CD14-positive monocyte (primary cell): ENCODE measurements around the gene PHETA2. TPM values are rescaled to one million over a fixed set of nuclear protein-coding genes. Genes with fewer than 3 reads are reported as not detected.
"Not testable (repeated sequence)": the region's sequence is repeated elsewhere in the genome, so short reads cannot be mapped to it uniquely, and the experiment has no call there.

Experiments
- DNase-seq, 3 donors: peaks; one replicate each; pipeline ENCODE4 v3.0.0-alpha.2; 2011 to 2022
- H2AFZ ChIP-seq: 2 replicates; pipeline ENCODE4 v1.6.0; 2012; ENCODE audit warnings: mild to moderate bottlenecking, low read depth, low read length, inconsistent platforms; ENCODE audit not compliant: insufficient read depth, poor library complexity, severe bottlenecking
- H3K27ac ChIP-seq, 2 donors: 1 replicate in 1 of 2; 2 replicates in 1 of 2; pipeline ENCODE4 v1.5.1; 2012 to 2013; ENCODE audit warnings: low read length in 2 of 2, control low read depth in 1 of 2, inconsistent platforms in 1 of 2, low read depth in 1 of 2, mild to moderate bottlenecking in 1 of 2
- H3K27me3 ChIP-seq, 2 donors: one replicate each; pipeline versions ENCODE4 v1.6.0 to v1.6.1; 2011 to 2013; ENCODE audit warnings: low read length in 2 of 2; ENCODE audit not compliant: control insufficient read depth in 2 of 2, insufficient read depth in 2 of 2
- H3K36me3 ChIP-seq, 2 donors: replicated peaks in 1 of 2; 1 replicate in 1 of 2; 2 replicates in 1 of 2; pipeline versions ENCODE4 v1.5.1 to v1.6.1; 2012 to 2013; ENCODE audit warnings: low read length in 2 of 2, control low read depth in 1 of 2, inconsistent platforms in 1 of 2, mild to moderate bottlenecking in 1 of 2; ENCODE audit not compliant: insufficient read depth in 2 of 2, control insufficient read depth in 1 of 2
- H3K4me1 ChIP-seq, 2 donors: 1 replicate in 1 of 2; 2 replicates in 1 of 2; pipeline versions ENCODE4 v1.5.1 to v1.6.1; 2012 to 2013; ENCODE audit warnings: low read length in 2 of 2, control low read depth in 1 of 2, inconsistent platforms in 1 of 2, mild to moderate bottlenecking in 1 of 2, moderate library complexity in 1 of 2; ENCODE audit not compliant: insufficient read depth in 2 of 2, control insufficient read depth in 1 of 2
- H3K4me2 ChIP-seq: replicated peaks from 2 replicates; pipeline ENCODE3; 2012; ENCODE audit warnings: low read length, moderate library complexity, mild to moderate bottlenecking; ENCODE audit not compliant: poor library complexity, severe bottlenecking; ENCODE audit errors: extremely low read depth
- H3K4me3 ChIP-seq, 3 experiments: fragments of 200-600 bp in 1 of 3; sonication (generic) in 1 of 3; replicated peaks in 1 of 3; 1 replicate in 2 of 3; 2 replicates in 1 of 3; pipeline ENCODE4 v1.5.1; 2011 to 2013; ENCODE audit warnings: low read length in 3 of 3, mild to moderate bottlenecking in 3 of 3, control low read depth in 2 of 3, low read depth in 2 of 3, inconsistent platforms in 1 of 3, moderate library complexity in 1 of 3
- H3K79me2 ChIP-seq: 2 replicates; pipeline ENCODE4 v1.6.0; 2012; ENCODE audit warnings: mild to moderate bottlenecking, control low read depth, inconsistent platforms, low read length, moderate library complexity; ENCODE audit not compliant: insufficient read depth
- H3K9ac ChIP-seq: 2 replicates; pipeline ENCODE4 v1.6.0; 2017; ENCODE audit warnings: low read length, mild to moderate bottlenecking; ENCODE audit not compliant: insufficient read depth, poor library complexity, severe bottlenecking
- H3K9me3 ChIP-seq, 2 donors: replicated peaks in 1 of 2; 1 replicate in 1 of 2; 2 replicates in 1 of 2; pipeline versions ENCODE4 v1.5.1 to v1.6.1; 2012 to 2013; ENCODE audit warnings: low read length in 2 of 2, control low read depth in 1 of 2; ENCODE audit not compliant: control insufficient read depth in 1 of 2, insufficient read depth in 1 of 2
- H4K20me1 ChIP-seq: 2 replicates; pipeline ENCODE4 v1.6.0; 2012; ENCODE audit warnings: mild to moderate bottlenecking, low read length, control low read depth, moderate library complexity; ENCODE audit not compliant: insufficient read depth
- H3K27ac Mint-ChIP-seq, 7 donors: one replicate each; pipeline ENCODE4 v1.8.0; 2020; ENCODE audit warnings: mild to moderate bottlenecking in 7 of 7, mixed read lengths in 7 of 7, moderate library complexity in 6 of 7, inconsistent platforms in 2 of 7
- H3K27me3 Mint-ChIP-seq, 3 donors: one replicate each; pipeline ENCODE4 v1.8.0; 2021 to 2022; ENCODE audit warnings: low read depth in 3 of 3, mild to moderate bottlenecking in 3 of 3, mixed read lengths in 3 of 3, moderate library complexity in 3 of 3, inconsistent platforms in 1 of 3
- H3K36me3 Mint-ChIP-seq, 2 donors: one replicate each; pipeline ENCODE4 v1.8.0; 2020; ENCODE audit warnings: mixed read lengths in 2 of 2, inconsistent platforms in 1 of 2, mild to moderate bottlenecking in 1 of 2
- H3K4me1 Mint-ChIP-seq: one replicate; pipeline ENCODE4 v1.8.0; 2020; ENCODE audit warnings: mild to moderate bottlenecking, mixed read lengths
- H3K4me3 Mint-ChIP-seq, 2 donors: one replicate each; pipeline ENCODE4 v1.8.0; 2020; ENCODE audit warnings: mild to moderate bottlenecking in 2 of 2, mixed read lengths in 2 of 2, moderate library complexity in 1 of 2
- H3K9me3 Mint-ChIP-seq, 7 donors: one replicate each; pipeline ENCODE4 v1.8.0; 2020 to 2022; ENCODE audit warnings: mixed read lengths in 7 of 7, mild to moderate bottlenecking in 6 of 7, moderate library complexity in 6 of 7, inconsistent platforms in 2 of 7
- CTCF ChIP-seq: fragments of 200-600 bp; IDR thresholded peaks from one replicate; pipeline ENCODE4 v1.8.0; 2022; ENCODE audit warnings: antibody characterized with exemption, mild to moderate bottlenecking
- WGBS: methylation state at CpG from one replicate; pipeline ENCODE4 v1.1.5; 2013; ENCODE audit warnings: missing lambda C conversion rate; ENCODE audit not compliant: insufficient coverage; 5-methylcytosine and 5-hydroxymethylcytosine counted together
- intact Hi-C, 2 donors: fragments of 100-400 bp; cut with micrococcal nuclease; formaldehyde crosslinking; loops; one replicate each; pipeline versions ENCODE4 v1.15.0 to v1.15.1; 2023
- polyA plus RNA-seq, 3 donors: library from polyadenylated mRNA; depleted of rRNA in 1 of 3; unstranded in 2 of 3; stranded (reverse) in 1 of 3; fragments of 300-500 nt in 2 of 3; fragments of >200 nt in 1 of 3; fragmentation: Illumina TruSeq in 2 of 3; gene quantifications; 1 replicate in 2 of 3; 2 replicates in 1 of 3; pipeline ENCODE4 v1.2.3, GENCODE V29; 2012 to 2021

Gene PHETA2
- polyA plus RNA-seq, 3 donors, result 2.4 to 3.6 (median 3.3) TPM

GRCh38 chr22:42116848-42117424 lies 42.9 kb downstream of the PHETA2 start:
- H3K36me3 Mint-ChIP-seq, result peaks cover 3% of the 10 kb centered on the region in 2 donors
- H3K9ac ChIP-seq, result no peak overlapping the region
- intact Hi-C loops, result no loop called here
- DNase-seq, result no peak
- peaks cover 15% of the 10 kb centered on the region for H3K4me1 Mint-ChIP-seq
- peaks cover 18 to 31% (median 26%) of the 10 kb centered on the region in 7 donors for H3K9me3 Mint-ChIP-seq
- H3K27ac Mint-ChIP-seq, result no peak overlapping the region
- peaks cover 4 to 6% (median 6%) of the 10 kb centered on the region in 3 donors for H3K27me3 Mint-ChIP-seq
- no peak for TF ChIP-seq CTCF
- H3K4me3 ChIP-seq, result no peak overlapping the region
- no peak overlapping the region for H2AFZ ChIP-seq
- H3K27ac ChIP-seq, result no peak overlapping the region
- H3K9me3 ChIP-seq, result peaks cover 21 to 26% of the 10 kb centered on the region in 2 donors
- no peak overlapping the region for H3K4me3 Mint-ChIP-seq
- peaks cover 0 to 4% of the 10 kb centered on the region in 2 donors for H3K27me3 ChIP-seq
- WGBS, result 100% methylated on average over 3 of the region's 4 CpGs
- H3K79me2 ChIP-seq, result no peaks in the 10 kb centered on the region
- H3K36me3 ChIP-seq, result no peaks in the 10 kb centered on the region
- H4K20me1 ChIP-seq, result no peaks in the 10 kb centered on the region
- H3K4me1 ChIP-seq, result peaks cover 12% of the 10 kb centered on the region in 2 donors
- H3K4me2 ChIP-seq, result no peak overlapping the region

GRCh38 chr22:42120231-42121021 lies 46.4 kb downstream of the PHETA2 start:
- H4K20me1 ChIP-seq, H3K36me3 Mint-ChIP-seq, H2AFZ ChIP-seq, H3K79me2 ChIP-seq, H3K27me3 ChIP-seq, H3K4me3 ChIP-seq, H3K27me3 Mint-ChIP-seq, DNase-seq, H3K27ac ChIP-seq, H3K36me3 ChIP-seq, intact Hi-C loops: not testable (repeated sequence)
- Histone ChIP-seq H3K9ac (peak overlapping the region; percentile 11), H3K9me3 (peaks cover 10 to 13% of the 10 kb centered on the region in 2 donors), H3K4me1 (peaks cover 12% of the 10 kb centered on the region in 2 donors), H3K4me2 (peak overlapping the region; percentile 5)
- Mint-ChIP-seq H3K27ac (peak overlapping the region in 3 of 7 donors; percentile 27 to 51 (median 43)), H3K4me1 (peaks cover 15% of the 10 kb centered on the region), H3K4me3 (peak overlapping the region in 1 of 2 donors; percentile 73), H3K9me3 (peaks cover 5 to 16% (median 11%) of the 10 kb centered on the region in 7 donors)
- WGBS, result 13% methylated on average over 3 of the region's 15 CpGs

- H3K4me3 ChIP-seq, H3K27ac ChIP-seq, H3K27me3 Mint-ChIP-seq, H2AFZ ChIP-seq, H3K4me2 ChIP-seq, H3K27me3 ChIP-seq, H3K9me3 Mint-ChIP-seq, H4K20me1 ChIP-seq, H3K79me2 ChIP-seq, H3K36me3 ChIP-seq, H3K9ac ChIP-seq, intact Hi-C loops, H3K9me3 ChIP-seq, H3K4me3 Mint-ChIP-seq, DNase-seq, H3K36me3 Mint-ChIP-seq, H3K27ac Mint-ChIP-seq: not testable (repeated sequence)
- H3K4me1 Mint-ChIP-seq, result peaks cover 15% of the 10 kb centered on the region
- peaks cover 12% of the 10 kb centered on the region in 2 donors for H3K4me1 ChIP-seq
- no CpG with 5 or more reads among the region's 4 CpGs for WGBS
Measured at GRCh38 chr22:42123529-42123928, 49.5 kb downstream of the PHETA2 start.
